ENCODE results near the gene SSX2IP. TPM values are rescaled to one million over a fixed set of nuclear protein-coding genes. Genes with fewer than 3 reads are reported as not detected.
A peak's percentile ranks its signal among the peaks of the same experiment; 100 is the strongest.

Gene SSX2IP
- total and polyA plus RNA-seq, 7 donors: 2.4 to 57.6 (median 24.7) TPM

- WGBS, 2 donors: 5 to 44% methylated on average over 2 of the region's 2 CpGs
- H3K4me1 ChIP-seq: peaks cover 0 to 3% (median 0%) of the 10 kb centered on the region in 4 donors
- H3K27ac ChIP-seq: no peak overlapping the region
- H3K36me3 ChIP-seq: no peaks in the 10 kb centered on the region
- DNase-seq: no peak
- H3K4me3 ChIP-seq: no peak overlapping the region
- no peak for TF ChIP-seq POLR2AphosphoS5 (IDR thresholded peaks at IDR 0.05)
- TF ChIP-seq EP300 (IDR thresholded peaks at IDR 0.05): no peak
- TF ChIP-seq POLR2A (IDR thresholded peaks at IDR 0.05): no peak
- no peak for TF ChIP-seq CTCF (IDR thresholded peaks at IDR 0.05)
- no peaks in the 10 kb centered on the region for H3K9me3 ChIP-seq
- intact Hi-C loops (cut with DNase I): no loop called here
- H3K27me3 ChIP-seq: no peaks in the 10 kb centered on the region
Measured at GRCh38 chr1:84632673-84633434, 57.4 kb downstream of the SSX2IP start.

- H3K27me3 ChIP-seq: no peaks in the 10 kb centered on the region
- no peak overlapping the region for H3K27ac ChIP-seq
- DNase-seq: no peak
- intact Hi-C loops (cut with DNase I): no loop called here
- peaks cover 0 to 3% (median 0%) of the 10 kb centered on the region in 4 donors for H3K4me1 ChIP-seq
- TF ChIP-seq CTCF (IDR thresholded peaks at IDR 0.05): no peak
- no peak for TF ChIP-seq POLR2A (IDR thresholded peaks at IDR 0.05)
- no peak for TF ChIP-seq EP300 (IDR thresholded peaks at IDR 0.05)
- no peak for TF ChIP-seq POLR2AphosphoS5 (IDR thresholded peaks at IDR 0.05)
- 65 to 70% methylated on average over 6 of the region's 6 CpGs for WGBS, 2 donors
- no peaks in the 10 kb centered on the region for H3K9me3 ChIP-seq
- no peak overlapping the region for H3K4me3 ChIP-seq
- H3K36me3 ChIP-seq: no peaks in the 10 kb centered on the region
Measured at GRCh38 chr1:84632137-84632536, 58.1 kb downstream of the SSX2IP start.

GRCh38 chr1:84624876-84625275 is 65.4 kb downstream of the SSX2IP start:
- Histone ChIP-seq H3K4me1 (peaks cover 0 to 10% (median 4%) of the 10 kb centered on the region in 4 donors), H3K36me3 (no peaks in the 10 kb centered on the region), H3K4me3 (no peak overlapping the region), H3K27ac (no peak overlapping the region), H3K9me3 (no peaks in the 10 kb centered on the region), H3K27me3 (no peaks in the 10 kb centered on the region)
- TF ChIP-seq EP300 (IDR thresholded peaks at IDR 0.05) (no peak), POLR2AphosphoS5 (IDR thresholded peaks at IDR 0.05) (no peak), CTCF (IDR thresholded peaks at IDR 0.05) (no peak), POLR2A (IDR thresholded peaks at IDR 0.05) (no peak)
- intact Hi-C loops (cut with DNase I): loop anchor here (5.0 kb wide), 2 partner anchors 53 to 127 kb away; partner anchors contain the start of gene CTBS
- 85 to 93% methylated on average over 5 of the region's 5 CpGs for WGBS, 2 donors
- no peak for DNase-seq

GRCh38 chr1:84621553-84621952 is 68.7 kb downstream of the SSX2IP start:
- no peaks in the 10 kb centered on the region for H3K27me3 ChIP-seq
- no peak for DNase-seq

More at GRCh38 chr1:84621553-84621952, 68.7 kb downstream of the SSX2IP start:
- Histone ChIP-seq H3K9me3 (no peaks in the 10 kb centered on the region), H3K4me1 (peaks cover 0 to 40% (median 22%) of the 10 kb centered on the region in 4 donors), H3K36me3 (no peaks in the 10 kb centered on the region), H3K27ac (peak overlapping the region in 1 of 4 donors; percentile 76), H3K4me3 (no peak overlapping the region)
- TF ChIP-seq EP300 (IDR thresholded peaks at IDR 0.05): no peak
- TF ChIP-seq POLR2A (IDR thresholded peaks at IDR 0.05): no peak
- TF ChIP-seq POLR2AphosphoS5 (IDR thresholded peaks at IDR 0.05): no peak
- TF ChIP-seq CTCF (IDR thresholded peaks at IDR 0.05): no peak
- intact Hi-C loops (cut with DNase I): loop anchor here (2.0 to 5.0 kb wide), 3 partner anchors 49 to 179 kb away; partner anchors contain the start of gene CTBS
- 79 to 88% methylated on average over 14 of the region's 14 CpGs for WGBS, 2 donors
